ENCODE data around the gene ATP9A. TPM values are rescaled to one million over a fixed set of nuclear protein-coding genes. Genes with fewer than 3 reads are reported as not detected.

ATP9A gene
- total RNA-seq, 6 experiments from 2014 or later, result 21.4 to 34.0 (median 22.8) TPM

DNA sequence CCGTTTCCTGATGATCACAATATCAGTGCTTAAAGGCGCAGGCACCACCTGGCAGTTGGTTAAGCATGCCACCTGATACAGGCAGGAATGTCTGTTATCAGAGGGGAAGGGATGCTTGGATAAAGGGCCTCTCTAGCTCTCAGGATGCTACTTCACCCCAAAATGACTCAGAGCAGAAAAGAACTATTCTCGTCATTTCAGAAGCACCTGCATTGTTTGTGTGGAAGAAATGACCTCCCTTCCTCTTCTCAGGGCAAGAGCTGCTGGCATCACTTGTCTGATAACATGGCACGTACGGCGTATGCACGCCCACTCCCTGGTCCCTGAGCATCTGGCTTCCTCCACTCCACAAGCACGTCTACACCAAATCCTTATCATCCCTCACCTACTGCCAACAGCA is 47.3 kb downstream of the ATP9A start:
- Mint-ChIP-seq H3K27me3 (ENCODE audit: insufficient read depth) (no peaks in the 10 kb centered on the region), H3K4me3 (no peak overlapping the region), H3K36me3 (ENCODE audit: low read depth) (no peaks in the 10 kb centered on the region), H3K4me1 (ENCODE audit: low read depth) (peaks cover 3% of the 10 kb centered on the region), H3K9me3 (no peaks in the 10 kb centered on the region), H3K27ac (no peak overlapping the region)
- TF ChIP-seq, protein P1, sequence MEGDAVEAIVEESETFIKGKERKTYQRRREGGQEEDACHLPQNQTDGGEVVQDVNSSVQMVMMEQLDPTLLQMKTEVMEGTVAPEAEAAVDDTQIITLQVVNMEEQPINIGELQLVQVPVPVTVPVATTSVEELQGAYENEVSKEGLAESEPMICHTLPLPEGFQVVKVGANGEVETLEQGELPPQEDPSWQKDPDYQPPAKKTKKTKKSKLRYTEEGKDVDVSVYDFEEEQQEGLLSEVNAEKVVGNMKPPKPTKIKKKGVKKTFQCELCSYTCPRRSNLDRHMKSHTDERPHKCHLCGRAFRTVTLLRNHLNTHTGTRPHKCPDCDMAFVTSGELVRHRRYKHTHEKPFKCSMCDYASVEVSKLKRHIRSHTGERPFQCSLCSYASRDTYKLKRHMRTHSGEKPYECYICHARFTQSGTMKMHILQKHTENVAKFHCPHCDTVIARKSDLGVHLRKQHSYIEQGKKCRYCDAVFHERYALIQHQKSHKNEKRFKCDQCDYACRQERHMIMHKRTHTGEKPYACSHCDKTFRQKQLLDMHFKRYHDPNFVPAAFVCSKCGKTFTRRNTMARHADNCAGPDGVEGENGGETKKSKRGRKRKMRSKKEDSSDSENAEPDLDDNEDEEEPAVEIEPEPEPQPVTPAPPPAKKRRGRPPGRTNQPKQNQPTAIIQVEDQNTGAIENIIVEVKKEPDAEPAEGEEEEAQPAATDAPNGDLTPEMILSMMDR (IDR thresholded peaks at IDR 0.05), result no peak
- no peak for DNase-seq

DNA sequence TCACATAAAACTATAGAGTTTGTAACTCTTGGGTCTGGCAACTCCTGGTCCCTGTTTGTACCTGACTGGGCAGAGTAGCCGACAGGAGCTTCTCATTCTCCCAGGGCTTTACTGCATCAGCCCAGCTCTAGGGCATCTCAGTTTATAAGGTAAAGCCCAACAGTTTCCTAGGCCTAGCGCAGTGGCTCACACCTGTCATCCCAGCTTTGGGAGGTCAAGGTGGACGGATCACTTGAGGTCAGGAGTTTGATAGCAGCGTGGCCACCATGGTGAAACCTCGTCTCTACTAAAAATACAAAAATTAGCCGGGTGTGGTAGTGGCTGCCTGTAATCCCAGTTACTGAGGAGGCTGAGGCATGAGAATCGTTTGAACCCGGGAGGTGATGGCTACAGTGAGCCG is 47.8 kb downstream of the ATP9A start:
- no peaks in the 10 kb centered on the region for H3K27me3 Mint-ChIP-seq (ENCODE audit: insufficient read depth)
- no peak for DNase-seq
- TF ChIP-seq, protein P1 (IDR thresholded peaks at IDR 0.05), result no peak
- H3K27ac Mint-ChIP-seq, result no peak overlapping the region
- H3K4me3 Mint-ChIP-seq, result no peak overlapping the region
- H3K36me3 Mint-ChIP-seq (ENCODE audit: low read depth), result no peaks in the 10 kb centered on the region
- peaks cover 8% of the 10 kb centered on the region for H3K4me1 Mint-ChIP-seq (ENCODE audit: low read depth)
- H3K9me3 Mint-ChIP-seq, result no peaks in the 10 kb centered on the region

DNA sequence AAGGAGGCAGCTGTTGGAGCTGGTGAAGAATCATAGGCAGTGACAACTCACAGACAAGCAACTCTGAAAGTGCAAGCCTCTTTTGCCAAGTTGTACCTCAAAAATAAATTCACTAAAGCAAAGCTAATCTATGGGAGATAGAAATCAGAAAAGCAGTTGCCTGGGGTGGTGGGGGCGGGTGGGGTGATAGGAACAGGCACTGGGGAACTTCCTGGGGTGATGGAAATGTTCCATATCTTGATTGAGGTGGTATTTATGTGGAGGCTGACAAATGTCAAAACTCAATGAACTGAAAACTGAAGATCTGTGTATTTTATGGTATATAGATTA is 52.4 kb downstream of the ATP9A start:
- DNase-seq, result no peak
- H3K4me1 Mint-ChIP-seq (ENCODE audit: low read depth), result peaks cover 15% of the 10 kb centered on the region
- H3K4me3 Mint-ChIP-seq, result no peak overlapping the region
- TF ChIP-seq, protein P1 (IDR thresholded peaks at IDR 0.05), result no peak
- H3K27ac Mint-ChIP-seq, result no peak overlapping the region
- H3K36me3 Mint-ChIP-seq (ENCODE audit: low read depth), result no peaks in the 10 kb centered on the region; the same call in 1 of the 2 replicates
- H3K9me3 Mint-ChIP-seq, result no peaks in the 10 kb centered on the region
- H3K27me3 Mint-ChIP-seq (ENCODE audit: insufficient read depth), result peaks cover 3% of the 10 kb centered on the region; the same call in 1 of the 2 replicates

DNA sequence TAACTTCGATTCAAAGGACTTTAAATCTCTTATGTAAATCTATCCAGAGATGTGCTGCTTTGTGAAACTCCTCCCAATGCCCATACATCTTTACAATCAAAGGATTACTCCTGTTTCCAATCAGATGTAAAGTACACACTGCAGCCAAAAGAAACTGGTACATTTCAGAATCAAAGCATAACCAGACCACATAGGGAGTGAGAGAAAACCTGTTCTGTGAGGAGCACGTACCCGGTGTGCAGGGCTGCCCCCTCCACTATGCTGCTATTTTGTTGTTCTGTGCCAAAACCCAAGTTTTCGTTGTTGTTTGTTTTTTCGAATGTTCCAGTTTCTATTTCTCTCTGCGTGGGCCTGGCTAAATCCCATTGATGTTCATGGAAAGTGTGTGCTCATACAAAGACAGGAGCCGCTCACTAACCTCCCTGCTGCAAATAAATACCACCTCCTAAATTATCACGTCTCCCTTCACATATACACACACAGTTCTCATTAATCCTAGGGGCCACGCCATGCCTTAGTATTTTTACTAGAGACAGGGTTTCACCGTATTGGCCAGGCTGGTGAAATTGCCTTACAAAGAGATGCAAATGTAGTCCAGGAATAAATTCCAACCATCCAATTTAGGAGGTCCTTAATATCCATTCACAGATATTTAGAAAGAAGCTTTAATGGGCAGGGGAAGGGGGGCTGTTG is 52.9 kb downstream of the ATP9A start:
- peaks cover 15% of the 10 kb centered on the region for H3K4me1 Mint-ChIP-seq (ENCODE audit: low read depth)

DNA sequence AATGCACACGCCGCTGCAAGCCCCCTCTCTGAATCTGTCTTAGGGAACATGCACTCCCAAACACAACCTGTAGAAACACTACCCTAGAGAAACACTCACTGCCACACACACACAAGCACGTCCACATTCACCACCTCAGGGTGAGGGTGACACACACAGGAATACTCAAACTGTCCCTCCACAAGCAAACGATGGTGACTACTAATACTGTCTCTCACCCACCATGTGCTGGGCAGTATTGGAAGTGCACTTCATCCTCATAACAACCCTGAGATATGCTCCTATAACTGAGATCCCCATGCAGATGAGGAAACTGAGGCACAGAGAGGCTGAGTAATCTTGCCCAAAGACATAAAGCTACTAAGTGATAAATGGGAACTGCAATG is 55.0 kb downstream of the ATP9A start:
- Mint-ChIP-seq H3K27me3 (ENCODE audit: insufficient read depth) (peaks cover 3% of the 10 kb centered on the region; the same call in 1 of the 2 replicates), H3K4me3 (no peak overlapping the region)
- TF ChIP-seq, protein P1 (IDR thresholded peaks at IDR 0.05), result no peak

More for the DNA sequence above, 52.9 kb downstream of the ATP9A start:
- H3K36me3 Mint-ChIP-seq (ENCODE audit: low read depth), result no peaks in the 10 kb centered on the region; the same call in 1 of the 2 replicates
- peaks cover 3% of the 10 kb centered on the region; the same call in 1 of the 2 replicates for H3K27me3 Mint-ChIP-seq (ENCODE audit: insufficient read depth)
- no peak for DNase-seq
- H3K9me3 Mint-ChIP-seq, result no peaks in the 10 kb centered on the region
- H3K27ac Mint-ChIP-seq, result no peak overlapping the region
- TF ChIP-seq, protein P1 (IDR thresholded peaks at IDR 0.05), result no peak
- H3K4me3 Mint-ChIP-seq, result peak overlapping the region; percentile 36

More for the DNA sequence above, 55.0 kb downstream of the ATP9A start:
- Mint-ChIP-seq H3K9me3 (no peaks in the 10 kb centered on the region), H3K27ac (no peak overlapping the region), H3K4me1 (ENCODE audit: low read depth) (peaks cover 15% of the 10 kb centered on the region), H3K36me3 (ENCODE audit: low read depth) (no peaks in the 10 kb centered on the region; the same call in 1 of the 2 replicates)
- DNase-seq, result no peak

All from HFFc6 (cell line).